SK-N-SH (cell line): ENCODE results near the gene CIDEA. TPM values are rescaled to one million over a fixed set of nuclear protein-coding genes. Genes with fewer than 3 reads are reported as not detected.
A peak's percentile ranks its signal among the peaks of the same experiment; 100 is the strongest.
"Not testable (repeated sequence)": the region's sequence is repeated elsewhere in the genome, so short reads cannot be mapped to it uniquely, and the experiment has no call there.

Source experiments
- CTCF ChIA-PET: fragments of 300-600, 350-600 bp; formaldehyde crosslinking; extraction: SDS; loops from one replicate; lab custom pipeline; 2021; lab: Yijun Ruan, JAX
- POLR2A ChIA-PET: fragments of 350-600 bp; sonication (Branson Sonifier 250); formaldehyde crosslinking; extraction: SDS; loops from one replicate; lab custom pipeline; 2020; ENCODE audit warnings: antibody characterized with exemption, inconsistent platforms; lab: Yijun Ruan, JAX
- DNase-seq: peaks from one replicate; pipeline ENCODE4 v3.0.0; 2012
- H2AFZ ChIP-seq: fragments of 200-600 bp; sonication (generic); 2 replicates; pipeline ENCODE4 v1.8.1; 2016; ENCODE audit warnings: antibody characterized with exemption, mild to moderate bottlenecking, low read depth
- H3F3A ChIP-seq: fragments of 200-600 bp; sonication (generic); replicated peaks from 2 replicates; pipeline ENCODE3; 2016; ENCODE audit warnings: antibody characterized with exemption, mild to moderate bottlenecking; ENCODE audit not compliant: insufficient read depth
- H3K27ac ChIP-seq, 2 experiments: fragments of 200-500 bp in 1 of 2; fragments of 200-600 bp in 1 of 2; sonication (Bioruptor generic) in 1 of 2; sonication (generic), shearing (Covaris generic) in 1 of 2; 2 replicates each; pipeline versions ENCODE4 v1.5.1 to v1.6.1; 2014 to 2016; ENCODE audit warnings: low read depth in 2 of 2, inconsistent platforms in 1 of 2, low read length in 1 of 2, mild to moderate bottlenecking in 1 of 2, mixed read lengths in 1 of 2
- H3K27me3 ChIP-seq: fragments of 200-600 bp; sonication (generic), shearing (Covaris generic); 2 replicates; pipeline ENCODE4 v1.6.1; 2016; ENCODE audit warnings: mixed run types; ENCODE audit not compliant: insufficient read depth
- H3K36me3 ChIP-seq, 2 experiments: fragments of 200-500 bp in 1 of 2; fragments of 200-600 bp in 1 of 2; sonication (Bioruptor generic) in 1 of 2; sonication (generic) in 1 of 2; replicated peaks in 1 of 2; 2 replicates each; pipeline versions ENCODE3 to v1.5.1; 2014 to 2016; ENCODE audit warnings: low read length in 1 of 2, mild to moderate bottlenecking in 1 of 2; ENCODE audit not compliant: insufficient read depth in 2 of 2, control insufficient read depth in 1 of 2
- H3K4me1 ChIP-seq, 2 experiments: fragments of 200-500 bp in 1 of 2; fragments of 200-600 bp in 1 of 2; sonication (Bioruptor generic) in 1 of 2; sonication (generic), shearing (Covaris generic) in 1 of 2; 2 replicates each; pipeline versions ENCODE4 v1.5.1 to v1.6.1; 2014 to 2016; ENCODE audit warnings: low read depth in 1 of 2, low read length in 1 of 2, mixed run types in 1 of 2; ENCODE audit not compliant: insufficient read depth in 2 of 2, control insufficient read depth in 1 of 2
- H3K4me2 ChIP-seq: fragments of 200-600 bp; sonication (generic), shearing (Covaris generic); 2 replicates; pipeline ENCODE4 v1.6.1; 2017; ENCODE audit warnings: mixed run types
- H3K4me3 ChIP-seq, 2 experiments: fragments of 200-500 bp in 1 of 2; fragments of 200-600 bp in 1 of 2; sonication (Bioruptor generic) in 1 of 2; sonication (generic), shearing (Covaris generic) in 1 of 2; 2 replicates each; pipeline versions ENCODE4 v1.5.1 to v1.8.1; 2014 to 2016; ENCODE audit warnings: low read depth in 2 of 2, inconsistent platforms in 1 of 2, low read length in 1 of 2, mild to moderate bottlenecking in 1 of 2, mixed read lengths in 1 of 2, moderate library complexity in 1 of 2
- H3K79me2 ChIP-seq: fragments of 200-600 bp; sonication (generic); 2 replicates; pipeline ENCODE4 v1.8.1; 2017; ENCODE audit warnings: mild to moderate bottlenecking; ENCODE audit not compliant: insufficient read depth
- H3K9ac ChIP-seq: fragments of 200-600 bp; sonication (generic); 2 replicates; pipeline ENCODE4 v1.6.1; 2017; ENCODE audit warnings: mixed run types
- H3K9me2 ChIP-seq: fragments of 200-600 bp; sonication (generic); 2 replicates; pipeline ENCODE4 v1.6.1; 2017; ENCODE audit warnings: mixed run types
- H3K9me3 ChIP-seq: fragments of 200-600 bp; sonication (generic); 2 replicates; pipeline ENCODE4 v1.6.1; 2017; ENCODE audit warnings: mixed run types, mild to moderate bottlenecking, moderate library complexity
- H4K20me1 ChIP-seq: fragments of 200-600 bp; sonication (generic); 2 replicates; pipeline ENCODE4 v1.6.1; 2017; ENCODE audit warnings: mild to moderate bottlenecking, mixed run types; ENCODE audit not compliant: insufficient read depth
- ELF1 ChIP-seq: IDR thresholded peaks from 2 replicates; pipeline ENCODE4 v1.4.0; 2012
- EP300 ChIP-seq, 2 experiments: IDR thresholded peaks; 2 replicates each; pipeline versions ENCODE4 v1.4.0 to v1.6.1; 2012; ENCODE audit warnings: borderline replicate concordance in 1 of 2, low read depth in 1 of 2, low read length in 1 of 2
- EZH2phosphoT487 ChIP-seq: fragments of 200-600 bp; sonication (generic); IDR thresholded peaks from 2 replicates; pipeline ENCODE4 v1.6.1; 2017; ENCODE audit warnings: low read depth, mixed run types, mild to moderate bottlenecking, antibody characterized with exemption, moderate library complexity, borderline replicate concordance
- FOSL2 ChIP-seq: IDR thresholded peaks from 2 replicates; pipeline ENCODE4 v1.4.0; 2012; ENCODE audit warnings: low read depth, mild to moderate bottlenecking, moderate library complexity, borderline replicate concordance
- FOXJ3 ChIP-seq: sonication (generic); formaldehyde crosslinking; IDR thresholded peaks from 2 replicates; pipeline ENCODE4 v1.5.1; 2020; ENCODE audit warnings: mild to moderate bottlenecking, missing genetic modification reagents
- GATA2 ChIP-seq: sonication (generic); formaldehyde crosslinking; IDR thresholded peaks from 2 replicates; pipeline ENCODE4 v1.5.0; 2020; ENCODE audit warnings: mild to moderate bottlenecking, missing genetic modification reagents
- JUND ChIP-seq: IDR thresholded peaks from 2 replicates; pipeline ENCODE4 v1.4.0; 2012
- PBX3 ChIP-seq: IDR thresholded peaks from 2 replicates; pipeline ENCODE4; 2012
- REST ChIP-seq: IDR thresholded peaks from 2 replicates; pipeline ENCODE4 v1.6.1; 2012; ENCODE audit warnings: mild to moderate bottlenecking, low read depth, low read length, moderate library complexity
- SMC3 ChIP-seq: IDR thresholded peaks from 2 replicates; pipeline ENCODE4 v1.6.1; 2012; ENCODE audit warnings: low read depth, low read length, improper control_type of control experiment
- TCF12 ChIP-seq: IDR thresholded peaks from 2 replicates; pipeline ENCODE4 v1.4.0; 2012
- TEAD4 ChIP-seq: IDR thresholded peaks from 2 replicates; pipeline ENCODE4 v1.4.0; 2012; ENCODE audit warnings: mild to moderate bottlenecking, borderline replicate concordance; ENCODE audit not compliant: insufficient read depth
- YY1 ChIP-seq: IDR thresholded peaks from 2 replicates; pipeline ENCODE4 v1.4.0; 2012; ENCODE audit warnings: low read depth, mild to moderate bottlenecking
- ZBTB33 ChIP-seq: IDR thresholded peaks from 2 replicates; pipeline ENCODE4 v1.4.0; 2012; ENCODE audit warnings: low read depth, borderline replicate concordance
- WGBS: methylation state at CpG from one replicate; pipeline ENCODE4 v1.1.6; 2017; ENCODE audit warnings: low lambda C conversion rate; 5-methylcytosine and 5-hydroxymethylcytosine counted together
- polyA plus RNA-seq, 3 experiments: library from polyadenylated mRNA; depleted of rRNA; stranded (reverse); fragments of >200 nt; gene quantifications; 2 replicates each; pipeline ENCODE4 v1.2.3, GENCODE V29; 2012

Gene CIDEA
- polyA plus RNA-seq (2012; rRNA removed): not detected in 2 replicates
- polyA plus RNA-seq (2012; cell fraction: cytosol; rRNA removed): not detected in 2 replicates
- not detected in 2 replicates for polyA plus RNA-seq (2012; cell fraction: nucleus; rRNA removed)

GRCh38 chr18:12254136-12254819 is at the start of gene CIDEA:
CIDEA (plus strand) TSS chr18:12254361; CDS start chr18:12254384, 23 bp downstream.
- ChIA-PET POLR2A (no interaction called here), CTCF (interaction anchor here (3.4 to 4.4 kb wide), 2 partner anchors 18 kb away, joined by 13 to 16 read pairs; no protein-coding TSS in a partner anchor)
- Histone ChIP-seq H3K9me3 (no peaks in the 10 kb centered on the region), H4K20me1 (no peaks in the 10 kb centered on the region), H3K9ac (no peak within 1 kb of the TSS), H3F3A (no peaks in the 10 kb centered on the region), H3K4me1 (no peaks in the 10 kb centered on the region; a peak in 1 of 4 replicates), H3K36me3 (no peaks in the 10 kb centered on the region), H3K4me2 (peak within 1 kb of the TSS; percentile 44; the same call in 1 of the 2 replicates), H3K4me3 (no peak within 1 kb of the TSS), H3K9me2 (no peaks in the 10 kb centered on the region), H3K27me3 (peaks cover 86% of the 10 kb centered on the region), H3K79me2 (no peaks in the 10 kb centered on the region), H2AFZ (no peak within 1 kb of the TSS), H3K27ac (no peak within 1 kb of the TSS)
- TF ChIP-seq TEAD4 (no peak), YY1 (no peak), REST (no peak), GATA2 (CRISPR knock-in tag) (no peak), ELF1 (no peak), FOSL2 (no peak), PBX3 (no peak), JUND (no peak), TCF12 (no peak), ZBTB33 (no peak), FOXJ3 (no peak), EP300 (IDR thresholded peaks at IDR 0.05; ENCODE audit: borderline replicate concordance in 1 of 2, low read depth in 1 of 2, low read length in 1 of 2) (no peak), EZH2phosphoT487 (no peak), SMC3 (no peak)
- WGBS: 15% methylated on average over 28 of the region's 69 CpGs
- no peak for DNase-seq

- H3K4me2 ChIP-seq, H4K20me1 ChIP-seq, H3F3A ChIP-seq, H3K4me3 ChIP-seq, POLR2A ChIA-PET, H3K9ac ChIP-seq, H2AFZ ChIP-seq, H3K27ac ChIP-seq, CTCF ChIA-PET, DNase-seq, H3K27me3 ChIP-seq, H3K9me3 ChIP-seq, H3K9me2 ChIP-seq, H3K4me1 ChIP-seq, H3K36me3 ChIP-seq, H3K79me2 ChIP-seq: not testable (repeated sequence)
- 22% methylated on average over 7 of the region's 18 CpGs for WGBS
Observed at GRCh38 chr18:12208296-12209153, 45.6 kb upstream of the CIDEA start.

- H3K9me2 ChIP-seq, H3K27ac ChIP-seq, H2AFZ ChIP-seq, H3K4me3 ChIP-seq, H3K4me2 ChIP-seq, H3K36me3 ChIP-seq, H3K27me3 ChIP-seq, H3K79me2 ChIP-seq, H3F3A ChIP-seq, POLR2A ChIA-PET, H4K20me1 ChIP-seq, DNase-seq, H3K4me1 ChIP-seq, H3K9ac ChIP-seq, H3K9me3 ChIP-seq: not testable (repeated sequence)
- CTCF ChIA-PET: interaction anchor here (1.5 kb wide), 1 partner anchor 24 kb away, joined by 4 read pairs; no protein-coding TSS in a partner anchor
- WGBS: no CpG with 5 or more reads among the region's 1 CpG
Observed at GRCh38 chr18:12212308-12212707, 41.9 kb upstream of the CIDEA start.
